HEK293T (cell line): Measurements from ENCODE around the gene FGF14.

Experiments used
- CTCF ChIA-PET: fragments of 350-600 bp; formaldehyde crosslinking; extraction: SDS; loops from one replicate; lab custom pipeline; 2021; ENCODE audit warnings: antibody characterized with exemption, inconsistent platforms; lab: Yijun Ruan, JAX
- POLR2A ChIA-PET: fragments of 350-600 bp; formaldehyde crosslinking; extraction: SDS; loops from one replicate; lab custom pipeline; 2020; ENCODE audit warnings: antibody characterized with exemption, inconsistent platforms; lab: Yijun Ruan, JAX
- DNase-seq: peaks from one replicate; pipeline ENCODE4 v3.0.0; 2012; ENCODE audit warnings: mixed read lengths; ENCODE audit errors: extremely low spot score
- ARNT ChIP-seq: fragments of 450-650 bp; IDR thresholded peaks from 2 replicates; pipeline ENCODE4 v1.6.1; 2017; ENCODE audit warnings: mild to moderate bottlenecking
- BHLHE40 ChIP-seq: fragments of 450-650 bp; IDR thresholded peaks from 2 replicates; pipeline ENCODE4 v1.6.1; 2016; ENCODE audit warnings: mild to moderate bottlenecking, moderate library complexity, borderline replicate concordance
- CTBP1 ChIP-seq: fragments of 450-650 bp; IDR thresholded peaks from 2 replicates; pipeline ENCODE4 v1.6.1; 2016; ENCODE audit warnings: borderline replicate concordance
- ELF4 ChIP-seq: fragments of 450-650 bp; IDR thresholded peaks from 2 replicates; pipeline ENCODE4 v1.6.1; 2017; ENCODE audit warnings: antibody characterized with exemption
- FOXA1 ChIP-seq: fragments of 450-650 bp; IDR thresholded peaks from 2 replicates; pipeline ENCODE4 v1.6.1; 2016; ENCODE audit warnings: mild to moderate bottlenecking
- FOXK2 ChIP-seq: fragments of 450-650 bp; IDR thresholded peaks from 2 replicates; pipeline ENCODE4 v1.6.1; 2016; ENCODE audit warnings: mild to moderate bottlenecking
- FOXM1 ChIP-seq: fragments of 450-650 bp; IDR thresholded peaks from 2 replicates; pipeline ENCODE4 v1.6.1; 2017; ENCODE audit warnings: mild to moderate bottlenecking, borderline replicate concordance
- HDGF ChIP-seq: fragments of 450-650 bp; IDR thresholded peaks from 2 replicates; pipeline ENCODE4 v1.6.1; 2017; ENCODE audit warnings: antibody characterized with exemption, borderline replicate concordance
- L3MBTL2 ChIP-seq: fragments of 450-650 bp; conservative IDR thresholded peaks from 2 replicates; pipeline ENCODE4 v1.6.1; 2016; ENCODE audit warnings: mild to moderate bottlenecking
- LEF1 ChIP-seq: fragments of 450-650 bp; IDR thresholded peaks from 2 replicates; pipeline ENCODE4 v1.6.1; 2017; ENCODE audit warnings: mild to moderate bottlenecking, borderline replicate concordance
- NFRKB ChIP-seq: fragments of 450-650 bp; IDR thresholded peaks from 2 replicates; pipeline ENCODE4 v1.6.1; 2016; ENCODE audit warnings: mild to moderate bottlenecking, moderate library complexity
- PKNOX1 ChIP-seq: fragments of 450-650 bp; IDR thresholded peaks from 2 replicates; pipeline ENCODE4 v1.6.1; 2016
- SP1 ChIP-seq: fragments of 450-650 bp; IDR thresholded peaks from 2 replicates; pipeline ENCODE4 v1.6.1; 2017
- SUZ12 ChIP-seq: fragments of 450-650 bp; IDR thresholded peaks from 2 replicates; pipeline ENCODE4 v1.6.1; 2016; ENCODE audit warnings: mild to moderate bottlenecking
- TARDBP ChIP-seq: fragments of 450-650 bp; IDR thresholded peaks from 2 replicates; pipeline ENCODE4 v1.6.1; 2016
- ZNF384 ChIP-seq: fragments of 450-650 bp; IDR thresholded peaks from 2 replicates; pipeline ENCODE4 v1.6.1; 2016

FGF14 gene

GRCh38 chr13:101967216-101967615 lies 434.6 kb downstream of the FGF14 start:
- CTCF ChIA-PET: no interaction called here
- DNase-seq: no peak
- no peak for TF ChIP-seq FOXK2
- no peak for TF ChIP-seq FOXA1
- TF ChIP-seq HDGF: no peak
- TF ChIP-seq ARNT: no peak
- no peak for TF ChIP-seq CTBP1
- TF ChIP-seq FOXM1: no peak
- TF ChIP-seq SUZ12: no peak
- TF ChIP-seq NFRKB: no peak
- no peak for TF ChIP-seq L3MBTL2
- no peak for TF ChIP-seq ELF4
- TF ChIP-seq TARDBP: no peak
- POLR2A ChIA-PET: no interaction called here

GRCh38 chr13:101965096-101965495 lies 436.8 kb downstream of the FGF14 start:
- ChIA-PET CTCF (no interaction called here), POLR2A (no interaction called here)
- no peak for DNase-seq
- TF ChIP-seq FOXA1 (no peak), HDGF (no peak), TARDBP (no peak), FOXK2 (no peak), NFRKB (no peak), BHLHE40 (no peak), LEF1 (no peak), ZNF384 (no peak), FOXM1 (no peak), L3MBTL2 (no peak), PKNOX1 (no peak), SUZ12 (no peak), ELF4 (no peak), SP1 (no peak)

GRCh38 chr13:101959016-101959415 lies 442.8 kb downstream of the FGF14 start:
- TF ChIP-seq BHLHE40: no peak
- TF ChIP-seq HDGF: no peak
- no peak for DNase-seq
- ChIA-PET POLR2A (no interaction called here), CTCF (no interaction called here)

- ChIA-PET CTCF (no interaction called here), POLR2A (no interaction called here)
- DNase-seq: no peak
- TF ChIP-seq L3MBTL2 (no peak), SP1 (no peak), FOXK2 (no peak)
These were observed 446.1 kb downstream of the FGF14 start for GRCh38 chr13:101955764-101956163.

- DNase-seq: no peak
- POLR2A ChIA-PET: no interaction called here
- CTCF ChIA-PET: no interaction called here
- TF ChIP-seq ELF4 (no peak), SUZ12 (no peak), BHLHE40 (no peak), CTBP1 (no peak), FOXA1 (no peak)
These were observed 450.7 kb downstream of the FGF14 start for GRCh38 chr13:101951114-101951513.

GRCh38 chr13:101949681-101950080 lies 452.2 kb downstream of the FGF14 start:
- DNase-seq: no peak
- TF ChIP-seq PKNOX1: no peak
- no peak for TF ChIP-seq NFRKB
- TF ChIP-seq SUZ12: no peak
- no peak for TF ChIP-seq ARNT
- ChIA-PET CTCF (no interaction called here), POLR2A (no interaction called here)

- TF ChIP-seq ZNF384 (no peak), FOXK2 (no peak), ARNT (no peak), PKNOX1 (no peak), ELF4 (no peak), SUZ12 (no peak), L3MBTL2 (no peak), FOXA1 (no peak), BHLHE40 (no peak), NFRKB (no peak), LEF1 (no peak), FOXM1 (no peak), HDGF (no peak), SP1 (no peak)
- POLR2A ChIA-PET: no interaction called here
- CTCF ChIA-PET: no interaction called here
- DNase-seq: no peak
These were observed 455.4 kb downstream of the FGF14 start for GRCh38 chr13:101946401-101946800.

- DNase-seq: no peak
- CTCF ChIA-PET: no interaction called here
- POLR2A ChIA-PET: no interaction called here
These were observed 456.4 kb downstream of the FGF14 start for GRCh38 chr13:101945435-101945834.

More at GRCh38 chr13:101945435-101945834, 456.4 kb downstream of the FGF14 start:
- TF ChIP-seq HDGF (no peak), CTBP1 (no peak), LEF1 (no peak), L3MBTL2 (no peak), FOXA1 (no peak), ARNT (no peak), ZNF384 (no peak), FOXK2 (no peak), SP1 (no peak), PKNOX1 (no peak), FOXM1 (no peak), ELF4 (no peak), BHLHE40 (no peak), TARDBP (no peak), SUZ12 (no peak), NFRKB (no peak)
